ENCODE results near the gene LNP1. TPM values are rescaled to one million over a fixed set of nuclear protein-coding genes. Genes with fewer than 3 reads are reported as not detected.

The LNP1 gene
- total and polyA plus RNA-seq, 2 of the 8 experiments (the other 6 are each of a cell fraction or from before 2014, with no cell fraction given) = 6.6 to 8.7 TPM

GRCh38 chr3:100470951-100471350, 69.6 kb downstream of the LNP1 start:
- Histone ChIP-seq H3K4me3 (ENCODE audit: extremely low read depth in 1 of 4, insufficient read depth in 2 of 4, low read depth in 3 of 4, low read length in 4 of 4) (no peak overlapping the region), H3K14ac (ENCODE audit: insufficient read length) (no peak overlapping the region), H3K9ac (replicated peaks in 1 of 4; ENCODE audit: extremely low read depth in 1 of 4, low read depth in 3 of 4, low read length in 3 of 4) (no peak overlapping the region), H3K27me3 (replicated peaks in 1 of 4; ENCODE audit: control insufficient read depth in 3 of 4, extremely low read depth in 1 of 4, insufficient read depth in 3 of 4, low read length in 3 of 4) (no peaks in the 10 kb centered on the region), H3K79me1 (ENCODE audit: low read depth, low read length) (no peaks in the 10 kb centered on the region), H2BK120ac (replicated peaks; ENCODE audit: low read depth, low read length) (no peak overlapping the region), H3K23ac (ENCODE audit: insufficient read length) (no peak overlapping the region), H3K9me3 (ENCODE audit: insufficient read depth in 2 of 2, low read depth in 1 of 2, low read length in 1 of 2) (peaks cover 20 to 25% of the 10 kb centered on the region in 2 experiments), H3K4ac (replicated peaks; ENCODE audit: insufficient read length, low read depth, low read length) (no peak overlapping the region), H3K18ac (ENCODE audit: extremely low read depth, low read length) (no peak overlapping the region), H3K4me1 (replicated peaks in 1 of 4; ENCODE audit: control insufficient read depth in 3 of 4, insufficient read depth in 4 of 4, low read length in 3 of 4) (no peaks in the 10 kb centered on the region), H3K56ac (replicated peaks; ENCODE audit: insufficient read length, low read depth, low read length) (no peak overlapping the region), H2BK20ac (ENCODE audit: low read length) (no peak overlapping the region), H3K4me2 (ENCODE audit: insufficient read depth in 1 of 2, low read depth in 2 of 2, low read length in 2 of 2) (no peak overlapping the region), H4K8ac (ENCODE audit: extremely low read depth, insufficient read depth, low read length) (no peak overlapping the region), H3K23me2 (ENCODE audit: low read depth, low read length) (no peaks in the 10 kb centered on the region), H2BK15ac (ENCODE audit: low read length) (no peak overlapping the region), H2BK5ac (ENCODE audit: low read depth, low read length) (no peak overlapping the region), H4K20me1 (replicated peaks in 1 of 2; ENCODE audit: control insufficient read depth in 1 of 2, insufficient read depth in 2 of 2, low read length in 2 of 2) (no peaks in the 10 kb centered on the region), H2AK5ac (ENCODE audit: low read depth, low read length) (no peak overlapping the region), H3K36me3 (ENCODE audit: control insufficient read depth in 2 of 4, insufficient read depth in 4 of 4, low read length in 3 of 4) (peaks cover 0 to 3% (median 0%) of the 10 kb centered on the region in 4 experiments; a peak in 1 of 8 replicates), H4K5ac (ENCODE audit: insufficient read length, low read depth, low read length) (no peak overlapping the region), H3K79me2 (ENCODE audit: control insufficient read depth in 1 of 2, insufficient read depth in 2 of 2, low read length in 2 of 2) (no peaks in the 10 kb centered on the region), H2AFZ (ENCODE audit: low read length) (no peak overlapping the region), H4K91ac (replicated peaks; ENCODE audit: insufficient read length, low read length) (no peak overlapping the region), H3K27ac (ENCODE audit: low read depth, low read length) (no peak overlapping the region), H2BK12ac (ENCODE audit: low read depth, low read length) (no peak overlapping the region)
- TF ChIP-seq BCL11A (IDR thresholded peaks at IDR 0.05; ENCODE audit: low read depth in 2 of 2, low read length in 2 of 2) (no peak), TEAD4 (IDR thresholded peaks at IDR 0.05; ENCODE audit: low read depth, low read length) (no peak), CHD2 (IDR thresholded peaks at IDR 0.05; ENCODE audit: low read length) (no peak)
- DNase-seq (ENCODE audit: low read depth in 1 of 2, low spot score in 2 of 2) (no peak), FAIRE-seq (no peak)
- 94% methylated on average over 1 of the region's 1 CpG; no CpG with 5 or more reads in 1 of the 2 experiments for WGBS, 2 experiments (ENCODE audit: extremely low coverage in 1 of 2, insufficient coverage in 1 of 2, insufficient read length in 1 of 2, insufficient replicate concordance in 2 of 2, low coverage in 1 of 2, low lambda C conversion rate in 2 of 2, missing lambda C conversion rate in 1 of 2)
- ChIA-PET CTCF (ENCODE audit: partially characterized antibody) (no interaction called here), POLR2A (ENCODE audit: partially characterized antibody) (no interaction called here)
